Mesenchymal stem cell (in vitro differentiated cells and primary cell): Measurements from ENCODE around the gene USP14.
A peak's percentile ranks its signal among the peaks of the same experiment; 100 is the strongest.

Source experiments
- DNase-seq: peaks from one replicate; pipeline ENCODE4 v3.0.0-alpha.2; 2013
- H2AFZ ChIP-seq: one replicate; pipeline ENCODE4 v1.6.1; 2013; ENCODE audit warnings: low read depth, mild to moderate bottlenecking, control low read depth, inconsistent platforms, low read length, moderate library complexity
- H2AK5ac ChIP-seq: 2 replicates; pipeline ENCODE4 v1.6.1; 2013; ENCODE audit warnings: low read length, moderate library complexity, mild to moderate bottlenecking, inconsistent platforms; ENCODE audit not compliant: severe bottlenecking
- H2BK120ac ChIP-seq: one replicate; pipeline ENCODE4 v1.6.1; 2013; ENCODE audit warnings: low read depth, mild to moderate bottlenecking, inconsistent platforms, low read length, moderate library complexity
- H2BK12ac ChIP-seq, 2 experiments: one replicate each; pipeline ENCODE4 v1.6.1; 2013; ENCODE audit warnings: inconsistent platforms in 2 of 2, low read length in 2 of 2, mild to moderate bottlenecking in 2 of 2, moderate library complexity in 2 of 2, control low read depth in 1 of 2
- H2BK15ac ChIP-seq: one replicate; pipeline ENCODE4 v1.6.1; 2013; ENCODE audit warnings: mild to moderate bottlenecking, low read depth, inconsistent platforms; ENCODE audit not compliant: poor library complexity, severe bottlenecking
- H2BK5ac ChIP-seq: 2 replicates; pipeline ENCODE4 v1.6.1; 2013; ENCODE audit warnings: low read depth, mild to moderate bottlenecking, low read length, control low read depth, inconsistent platforms; ENCODE audit not compliant: poor library complexity, severe bottlenecking
- H3K14ac ChIP-seq, 2 experiments: one replicate each; pipeline ENCODE4 v1.6.1; 2013; ENCODE audit warnings: inconsistent platforms in 2 of 2, low read length in 2 of 2, control low read depth in 1 of 2, mild to moderate bottlenecking in 1 of 2, moderate library complexity in 1 of 2
- H3K18ac ChIP-seq, 2 experiments: one replicate each; pipeline ENCODE4 v1.6.1; 2013; ENCODE audit warnings: inconsistent platforms in 2 of 2, low read length in 2 of 2, control low read depth in 1 of 2, low read depth in 1 of 2, mild to moderate bottlenecking in 1 of 2
- H3K23ac ChIP-seq, 2 experiments: one replicate each; pipeline ENCODE4 v1.6.1; 2013; ENCODE audit warnings: inconsistent platforms in 2 of 2, low read length in 2 of 2, mild to moderate bottlenecking in 2 of 2, moderate library complexity in 2 of 2, control low read depth in 1 of 2
- H3K27ac ChIP-seq: 2 replicates; pipeline ENCODE4 v1.5.1; 2013; ENCODE audit warnings: mild to moderate bottlenecking, moderate library complexity, low read length, control low read depth, inconsistent platforms; ENCODE audit not compliant: poor library complexity, severe bottlenecking
- H3K27me3 ChIP-seq, 2 experiments: 2 replicates each; pipeline versions ENCODE4 v1.6.1 to v1.7.0; 2013; ENCODE audit warnings: low read length in 2 of 2, mild to moderate bottlenecking in 2 of 2, moderate library complexity in 2 of 2, control low read depth in 1 of 2, inconsistent platforms in 1 of 2; ENCODE audit not compliant: control insufficient read depth in 1 of 2, insufficient read depth in 1 of 2
- H3K36me3 ChIP-seq, 2 experiments: 2 replicates each; pipeline versions ENCODE4 v1.6.1 to v1.7.0; 2013; ENCODE audit warnings: low read length in 2 of 2, control low read depth in 1 of 2, inconsistent platforms in 1 of 2, low read depth in 1 of 2, mild to moderate bottlenecking in 1 of 2; ENCODE audit not compliant: insufficient read depth in 2 of 2, control insufficient read depth in 1 of 2
- H3K4ac ChIP-seq, 2 experiments: one replicate each; pipeline ENCODE4 v1.6.1; 2013; ENCODE audit warnings: inconsistent platforms in 2 of 2, low read length in 2 of 2, mild to moderate bottlenecking in 2 of 2, moderate library complexity in 2 of 2, control low read depth in 1 of 2, low read depth in 1 of 2
- H3K4me1 ChIP-seq: 2 replicates; pipeline ENCODE4 v1.6.1; 2013; ENCODE audit warnings: low read depth, low read length, control low read depth; ENCODE audit not compliant: control insufficient read depth, insufficient read depth
- H3K4me2 ChIP-seq: 2 replicates; pipeline ENCODE4 v1.6.1; 2013; ENCODE audit warnings: low read length, mild to moderate bottlenecking, inconsistent platforms; ENCODE audit not compliant: poor library complexity, severe bottlenecking
- H3K4me3 ChIP-seq, 2 experiments: 2 replicates each; pipeline versions ENCODE4 v1.5.1 to v1.7.0; 2013; ENCODE audit warnings: low read length in 2 of 2, mild to moderate bottlenecking in 2 of 2, control low read depth in 1 of 2, low read depth in 1 of 2; ENCODE audit not compliant: insufficient read depth in 1 of 2
- H3K79me1 ChIP-seq: replicated peaks from 2 replicates; pipeline ENCODE4 v1.6.1; 2013; ENCODE audit warnings: mild to moderate bottlenecking, control low read depth, low read length, inconsistent platforms; ENCODE audit not compliant: poor library complexity, severe bottlenecking
- H3K9ac ChIP-seq: 2 replicates; pipeline ENCODE4 v1.7.0; 2013; ENCODE audit warnings: mild to moderate bottlenecking, low read length, moderate library complexity
- H3K9me3 ChIP-seq: 2 replicates; pipeline ENCODE4 v1.7.0; 2013; ENCODE audit warnings: mild to moderate bottlenecking, low read length; ENCODE audit not compliant: control insufficient read depth
- H4K8ac ChIP-seq: one replicate; pipeline ENCODE4 v1.6.1; 2013; ENCODE audit warnings: inconsistent platforms, mild to moderate bottlenecking, low read length, moderate library complexity
- H4K91ac ChIP-seq: one replicate; pipeline ENCODE4 v1.6.1; 2013; ENCODE audit warnings: mild to moderate bottlenecking, low read length, inconsistent platforms
- WGBS: methylation state at CpG from one replicate; pipeline ENCODE4 v1.1.7; 2013; ENCODE audit warnings: mixed read lengths; 5-methylcytosine and 5-hydroxymethylcytosine counted together

USP14 gene

GRCh38 chr18:155688-156087, 2.7 kb upstream of the USP14 start:
- Histone ChIP-seq H2AK5ac (no peak overlapping the region), H3K79me1 (no peaks in the 10 kb centered on the region), H2BK120ac (no peak overlapping the region), H4K8ac (no peak overlapping the region), H2BK5ac (no peak overlapping the region), H2BK15ac (no peak overlapping the region), H3K9ac (no peak overlapping the region), H3K4me1 (peaks cover 8% of the 10 kb centered on the region), H3K18ac (no peak overlapping the region), H3K14ac (no peak overlapping the region), H4K91ac (no peak overlapping the region), H3K36me3 (no peaks in the 10 kb centered on the region), H3K4me2 (no peak overlapping the region), H3K9me3 (no peaks in the 10 kb centered on the region), H3K27me3 (peaks cover 0 to 5% of the 10 kb centered on the region in 2 experiments), H3K23ac (no peak overlapping the region), H2BK12ac (no peak overlapping the region), H3K4me3 (no peak overlapping the region), H3K4ac (no peak overlapping the region), H3K27ac (no peak overlapping the region), H2AFZ (no peak overlapping the region)
- DNase-seq, result no peak
- WGBS, result 78% methylated on average over 6 of the region's 6 CpGs

GRCh38 chr18:156514-157230, 1.7 kb upstream of the USP14 start:
- no peak for DNase-seq
- Histone ChIP-seq H2AK5ac (no peak overlapping the region), H3K4me1 (peaks cover 11% of the 10 kb centered on the region), H4K91ac (no peak overlapping the region), H3K14ac (no peak overlapping the region), H3K79me1 (no peaks in the 10 kb centered on the region), H2BK12ac (no peak overlapping the region), H3K4ac (no peak overlapping the region), H2BK120ac (no peak overlapping the region), H3K9me3 (no peaks in the 10 kb centered on the region), H4K8ac (no peak overlapping the region), H2AFZ (no peak overlapping the region), H3K36me3 (no peaks in the 10 kb centered on the region), H2BK5ac (no peak overlapping the region), H2BK15ac (no peak overlapping the region), H3K27me3 (peaks cover 0 to 5% of the 10 kb centered on the region in 2 experiments), H3K4me3 (no peak overlapping the region), H3K18ac (no peak overlapping the region), H3K27ac (no peak overlapping the region), H3K4me2 (no peak overlapping the region), H3K9ac (no peak overlapping the region), H3K23ac (no peak overlapping the region)
- 96% methylated on average over 4 of the region's 6 CpGs for WGBS

GRCh38 chr18:159037-159652, 788 bp downstream of the USP14 start:
- DNase-seq, result peak; percentile 40
- H3K4ac ChIP-seq, result peak overlapping the region in 1 of 2 experiments; percentile 82
- H2BK5ac ChIP-seq, result no peak overlapping the region
- no peak overlapping the region for H2BK15ac ChIP-seq
- H3K79me1 ChIP-seq, result no peaks in the 10 kb centered on the region
- peak overlapping the region; percentile 85 for H3K4me2 ChIP-seq
- H3K9ac ChIP-seq, result peak overlapping the region; percentile 97
- peak overlapping the region; percentile 16 to 96 for H3K18ac ChIP-seq
- H3K27ac ChIP-seq, result no peak overlapping the region
- no peaks in the 10 kb centered on the region for H3K27me3 ChIP-seq
- no peak overlapping the region for H2BK12ac ChIP-seq
- H3K9me3 ChIP-seq, result no peaks in the 10 kb centered on the region
- peaks cover 0 to 12% of the 10 kb centered on the region in 2 experiments for H3K36me3 ChIP-seq
- H3K14ac ChIP-seq, result peak overlapping the region in 1 of 2 experiments; percentile 61
- peak overlapping the region in 1 of 2 experiments; percentile 50 for H3K23ac ChIP-seq
- H2AFZ ChIP-seq, result peak overlapping the region; percentile 53
- WGBS, result 4% methylated on average over 22 of the region's 23 CpGs
- no peak overlapping the region for H2AK5ac ChIP-seq
- H3K4me3 ChIP-seq, result peak overlapping the region; percentile 96 to 100
- no peak overlapping the region for H4K91ac ChIP-seq
- H3K4me1 ChIP-seq, result peaks cover 11% of the 10 kb centered on the region
- H2BK120ac ChIP-seq, result no peak overlapping the region
- H4K8ac ChIP-seq, result no peak overlapping the region

GRCh38 chr18:159933-160332, 1.6 kb downstream of the USP14 start:
- no peaks in the 10 kb centered on the region for H3K27me3 ChIP-seq
- 98% methylated on average over 12 of the region's 15 CpGs for WGBS
- no peak overlapping the region for H4K91ac ChIP-seq
- no peak overlapping the region for H2BK120ac ChIP-seq
- no peak overlapping the region for H3K23ac ChIP-seq
- no peak overlapping the region for H2AFZ ChIP-seq
- no peak overlapping the region for H3K18ac ChIP-seq
- H3K79me1 ChIP-seq, result peaks cover 1% of the 10 kb centered on the region
- no peak overlapping the region for H2AK5ac ChIP-seq
- H3K4ac ChIP-seq, result no peak overlapping the region
- no peak overlapping the region for H3K14ac ChIP-seq
- no peak overlapping the region for H2BK12ac ChIP-seq
- peak overlapping the region in 1 of 2 experiments; percentile 96 for H3K4me3 ChIP-seq
- no peaks in the 10 kb centered on the region for H3K9me3 ChIP-seq
- DNase-seq, result no peak
- H3K36me3 ChIP-seq, result peaks cover 2 to 19% of the 10 kb centered on the region in 2 experiments
- H3K9ac ChIP-seq, result peak overlapping the region; percentile 97
- H2BK5ac ChIP-seq, result no peak overlapping the region
- H2BK15ac ChIP-seq, result no peak overlapping the region
- no peak overlapping the region for H3K27ac ChIP-seq
- peak overlapping the region; percentile 14 for H3K4me2 ChIP-seq
- H3K4me1 ChIP-seq, result peaks cover 11% of the 10 kb centered on the region
- no peak overlapping the region for H4K8ac ChIP-seq
